SKM-1 (cell line): ENCODE results near the gene ARHGAP42.
A peak's percentile ranks its signal among the peaks of the same experiment; 100 is the strongest.
"Not testable (repeated sequence)": the region's sequence is repeated elsewhere in the genome, so short reads cannot be mapped to it uniquely, and the experiment has no call there.

Experiments
- DNase-seq: peaks from one replicate; lab custom pipeline; 2025; ENCODE audit not compliant: unreplicated experiment; lab: John Stamatoyannopoulos, UW

The ARHGAP42 gene

GRCh38 chr11:100865443-100866065 is 178.5 kb downstream of the ARHGAP42 start:
- DNase-seq, result no peak

DNA sequence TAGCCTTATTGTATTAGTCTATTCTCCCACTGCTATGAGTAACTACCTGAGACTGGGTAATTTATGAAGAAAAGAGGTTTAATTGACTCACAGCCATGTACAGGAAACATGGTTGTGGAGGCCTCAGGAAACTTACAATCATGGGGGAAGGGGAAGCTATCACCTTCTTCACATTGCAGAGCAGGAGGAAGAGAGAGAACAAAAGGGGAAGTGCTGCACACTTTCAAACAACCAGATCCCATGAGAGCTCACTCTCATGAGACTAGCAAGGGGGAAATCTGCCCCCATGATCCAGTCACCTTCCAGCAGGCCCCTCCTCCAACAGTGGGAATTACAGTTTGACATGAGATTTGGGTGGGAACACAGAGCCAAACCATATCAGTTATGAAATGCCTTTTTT is 179.4 kb downstream of the ARHGAP42 start:
- peak; percentile 36 for DNase-seq

- DNase-seq, result no peak
These were observed 180.5 kb downstream of the ARHGAP42 start for GRCh38 chr11:100867606-100868005.

GRCh38 chr11:100869328-100869727 is 182.2 kb downstream of the ARHGAP42 start:
- DNase-seq, result no peak

DNA sequence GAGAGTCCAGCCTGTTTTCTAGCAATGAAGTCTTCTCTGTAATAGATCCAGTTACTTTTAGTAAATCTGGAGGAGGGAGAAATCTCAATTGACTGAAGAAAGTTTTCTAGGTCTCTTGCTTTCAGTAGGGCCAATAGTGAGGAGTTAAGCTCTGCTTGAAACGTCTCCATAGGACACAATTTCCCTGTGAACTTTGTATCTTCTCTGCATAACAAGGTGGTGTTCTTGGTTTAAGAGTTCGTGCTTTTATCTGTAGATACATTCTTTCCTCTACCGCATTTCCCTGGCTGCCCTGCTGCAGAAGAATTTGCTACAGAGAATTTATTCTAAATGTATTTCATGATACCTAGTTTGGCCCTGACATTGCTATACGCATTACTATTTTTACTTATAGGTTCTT is 183.1 kb downstream of the ARHGAP42 start:
- no peak for DNase-seq

DNA sequence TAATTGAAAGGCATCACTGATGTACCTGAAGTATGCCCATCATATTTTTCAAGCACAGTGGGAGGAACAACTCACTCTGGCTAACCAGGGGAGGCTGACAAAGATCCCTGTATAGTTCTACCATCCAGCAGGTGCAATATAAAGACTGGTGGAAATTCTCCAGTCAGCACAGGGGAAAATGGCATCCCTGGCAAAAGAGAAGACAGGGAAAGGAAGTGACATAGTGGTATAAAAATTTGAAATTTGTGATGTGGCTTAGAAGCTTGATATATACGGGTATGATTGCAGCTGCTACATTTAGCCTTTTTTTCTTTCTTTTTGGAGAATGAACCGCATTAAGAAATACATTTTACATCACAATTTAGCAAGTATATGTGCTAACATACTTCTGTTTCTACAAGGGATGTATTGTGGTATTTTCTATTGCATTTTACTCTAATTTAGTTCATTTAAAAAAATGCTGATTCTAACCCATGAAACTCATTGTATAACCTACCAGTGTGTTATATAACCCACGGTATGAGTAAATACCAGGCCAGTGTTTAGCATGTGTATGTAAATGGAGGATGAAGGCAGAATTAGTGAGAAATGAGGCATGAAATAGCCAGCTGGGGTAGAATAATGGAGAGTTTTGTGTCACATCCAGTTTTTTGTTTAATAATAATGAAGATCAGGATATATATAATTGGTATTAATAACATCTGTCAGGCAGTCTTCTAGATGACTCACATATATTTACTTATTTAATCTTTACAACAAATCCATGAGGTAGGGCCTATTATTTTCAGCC is 186.1 kb downstream of the ARHGAP42 start:
- DNase-seq, result no peak

GRCh38 chr11:100874203-100874602 is 187.1 kb downstream of the ARHGAP42 start:
- no peak for DNase-seq

DNA sequence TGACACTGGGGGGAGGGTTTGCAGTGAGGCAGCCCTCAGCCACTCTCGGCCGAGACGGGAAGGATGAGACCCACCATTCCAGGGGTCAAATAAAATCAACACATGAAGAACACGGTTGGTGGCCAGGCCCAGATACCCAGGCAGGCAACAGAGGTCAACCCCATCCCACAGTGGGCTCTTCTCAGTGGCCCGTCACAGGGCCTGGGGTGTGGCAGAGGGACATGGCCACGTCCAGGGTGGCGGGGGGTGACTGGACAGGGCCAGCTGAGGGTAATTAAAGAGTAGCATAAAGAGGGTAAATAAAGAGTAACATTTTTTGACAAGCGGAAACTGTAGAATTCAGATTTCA is 188.4 kb downstream of the ARHGAP42 start:
- DNase-seq, result no peak

- DNase-seq, result no peak
These were observed 189.9 kb downstream of the ARHGAP42 start for GRCh38 chr11:100876815-100877520.

DNA sequence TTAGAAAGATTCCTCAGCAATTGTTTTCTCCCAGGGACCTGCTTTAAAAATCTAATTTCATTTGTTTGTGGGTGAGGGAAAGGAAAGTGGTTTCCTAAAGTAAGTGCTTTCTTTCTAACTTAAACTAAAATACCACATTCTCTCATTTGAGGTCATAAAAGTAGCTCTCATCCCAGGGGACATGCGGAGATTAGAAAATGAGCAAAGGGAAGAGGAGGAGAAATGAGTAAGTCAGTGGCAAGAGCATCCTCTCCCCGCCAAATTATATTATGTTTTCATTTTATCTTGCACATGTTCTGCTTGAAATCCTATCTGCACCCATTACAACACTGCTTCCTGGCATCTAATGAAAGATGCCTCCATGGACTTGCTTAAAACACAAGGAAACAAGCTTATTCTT is 191.4 kb downstream of the ARHGAP42 start:
- no peak for DNase-seq

DNA sequence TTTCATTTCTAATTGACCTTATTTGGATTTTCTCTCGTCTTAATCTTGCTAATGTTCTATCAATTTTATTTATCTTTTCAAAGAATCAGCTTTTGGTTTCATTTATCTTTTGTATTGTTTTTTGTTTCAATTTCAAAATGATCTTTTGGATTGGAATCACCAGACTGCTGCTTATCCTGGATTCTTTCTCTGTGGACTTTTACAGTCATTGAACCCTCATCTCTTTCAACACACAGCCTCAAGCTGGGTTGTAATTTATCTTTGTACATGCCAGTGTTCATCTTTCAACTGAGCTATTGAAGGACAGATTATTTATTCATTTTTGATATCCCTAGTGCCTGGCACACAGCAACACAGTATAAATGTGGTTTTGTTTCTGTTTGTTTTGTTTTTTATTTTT is 195.9 kb downstream of the ARHGAP42 start:
- no peak for DNase-seq

DNA sequence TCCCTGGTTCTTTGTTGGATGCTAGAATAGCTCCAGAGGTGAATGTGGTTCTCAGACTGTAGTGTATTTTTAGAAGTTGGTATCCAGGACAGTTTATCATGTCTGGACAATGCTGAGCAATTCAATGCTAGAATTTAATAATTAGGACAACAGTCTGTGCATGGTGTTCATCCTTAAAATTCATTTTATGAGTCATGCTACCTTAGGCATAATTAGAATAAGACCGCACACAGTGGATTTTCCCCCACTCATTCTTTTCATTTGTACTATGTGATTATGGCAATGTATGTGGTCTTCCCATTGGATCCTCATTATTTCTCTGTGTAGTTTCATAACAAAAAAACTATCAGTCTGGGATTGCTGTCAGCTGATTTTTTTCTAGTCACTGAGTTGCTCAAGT is 196.7 kb downstream of the ARHGAP42 start:
- no peak for DNase-seq

- no peak for DNase-seq
These were observed 200.6 kb downstream of the ARHGAP42 start for GRCh38 chr11:100887659-100888058.

- DNase-seq, result no peak
These were observed 201.7 kb downstream of the ARHGAP42 start for GRCh38 chr11:100888836-100889235.

- no peak for DNase-seq
These were observed 202.7 kb downstream of the ARHGAP42 start for GRCh38 chr11:100889758-100890157.

DNA sequence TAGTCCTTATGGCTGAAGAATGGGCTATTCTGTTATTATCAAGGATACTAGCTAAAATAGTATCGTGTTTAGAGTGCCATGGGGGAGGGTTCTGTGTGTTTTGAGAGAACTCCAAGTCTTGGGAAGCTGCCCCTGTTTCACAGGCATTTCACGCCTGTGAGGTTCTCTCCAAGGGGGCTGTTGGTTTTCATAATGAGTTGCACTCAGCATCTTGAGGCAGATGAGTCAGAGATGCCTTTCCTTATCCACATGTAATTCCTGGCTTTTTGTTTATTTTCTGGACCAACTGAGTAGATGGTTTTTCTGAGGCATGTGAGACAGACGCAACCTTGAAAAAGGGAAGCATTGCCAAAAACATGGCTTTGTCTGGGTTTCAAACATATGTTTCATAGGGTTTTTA is 203.7 kb downstream of the ARHGAP42 start:
- DNase-seq, result no peak

- DNase-seq, result no peak
These were observed 205.8 kb downstream of the ARHGAP42 start for GRCh38 chr11:100892886-100893285.

DNA sequence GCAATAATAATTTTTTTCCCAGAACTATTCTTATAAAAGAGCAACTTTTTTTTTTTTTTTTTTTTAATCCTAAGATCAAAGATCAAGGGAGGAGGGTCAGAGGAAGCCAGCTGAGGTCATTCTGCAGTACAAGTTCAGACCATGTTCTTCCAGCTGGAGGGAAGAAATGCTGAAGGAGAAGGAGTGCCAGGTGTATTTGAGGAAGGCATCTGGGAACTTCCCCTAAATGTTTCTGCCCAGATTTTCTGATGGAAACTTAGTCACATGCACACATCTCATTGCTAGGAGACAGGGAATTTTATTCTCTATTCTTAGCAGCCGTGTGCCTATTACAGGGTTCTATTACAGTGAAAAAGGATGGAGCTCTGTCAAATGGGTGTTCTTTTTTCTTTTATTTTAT is 208.4 kb downstream of the ARHGAP42 start:
- DNase-seq, result no peak

GRCh38 chr11:100895976-100896375 is 208.9 kb downstream of the ARHGAP42 start:
- DNase-seq, result not testable (repeated sequence)

GRCh38 chr11:100901471-100901870 is 214.4 kb downstream of the ARHGAP42 start:
- DNase-seq, result not testable (repeated sequence)

- no peak for DNase-seq
These were observed 215.5 kb downstream of the ARHGAP42 start for GRCh38 chr11:100902454-100903141.

GRCh38 chr11:100903284-100903683 is 216.2 kb downstream of the ARHGAP42 start:
- DNase-seq, result no peak
